ENCODE measurements around the gene CKM.

GRCh38 chr19:45361608-45362007 lies 38.9 kb upstream of the CKM start:
- TF ChIP-seq CTCF (IDR thresholded peaks at IDR 0.05) (no peak), EZH2phosphoT487 (IDR thresholded peaks at IDR 0.05) (no peak), EZH2 (IDR thresholded peaks at IDR 0.05) (no peak)

Data from neural progenitor cell (in vitro differentiated cells).